ENCODE results near the gene PGA4.
"Not testable (repeated sequence)": the region's sequence is repeated elsewhere in the genome, so short reads cannot be mapped to it uniquely, and the experiment has no call there.

GRCh38 chr11:61202950-61203746 lies 19.0 kb upstream of the PGA4 start, which contains the start of gene PGA3:
- TF ChIP-seq POLR2A, CTCF (IDR thresholded peaks at IDR 0.05): not testable (repeated sequence)
